Stimulated activated CD4-positive, alpha-beta T cell treated with anti-CD3 and anti-CD28 coated beads, Interleukin-15, amount 100 ng/mL, for 24 hours (primary cell): ENCODE measurements around the gene AGFG1.
"Not testable (repeated sequence)": the region's sequence is repeated elsewhere in the genome, so short reads cannot be mapped to it uniquely, and the experiment has no call there.

Source experiments
- DNase-seq: peaks from one replicate; pipeline ENCODE4 v3.0.0-alpha.2; 2020

Gene AGFG1

GRCh38 chr2:227503433-227504406, 31.8 kb downstream of the AGFG1 start:
- DNase-seq = no peak

- no peak for DNase-seq
Measured at GRCh38 chr2:227504700-227505099, 32.7 kb downstream of the AGFG1 start.

- no peak for DNase-seq
Measured at GRCh38 chr2:227506456-227506855, 34.5 kb downstream of the AGFG1 start.

GRCh38 chr2:227507963-227508362, 36.0 kb downstream of the AGFG1 start:
- DNase-seq = no peak

GRCh38 chr2:227509076-227509475, 37.1 kb downstream of the AGFG1 start:
- no peak for DNase-seq

GRCh38 chr2:227509824-227510619, 38.1 kb downstream of the AGFG1 start:
- no peak for DNase-seq

- DNase-seq = no peak
Measured at GRCh38 chr2:227510620-227510958, 38.6 kb downstream of the AGFG1 start.

GRCh38 chr2:227511239-227511930, 39.4 kb downstream of the AGFG1 start:
- no peak for DNase-seq

- DNase-seq = no peak
Measured at GRCh38 chr2:227511955-227512354, 40.0 kb downstream of the AGFG1 start.

- no peak for DNase-seq
Measured at GRCh38 chr2:227513113-227513512, 41.2 kb downstream of the AGFG1 start.

- no peak for DNase-seq
Measured at GRCh38 chr2:227515742-227516141, 43.8 kb downstream of the AGFG1 start.

GRCh38 chr2:227517724-227518123, 45.8 kb downstream of the AGFG1 start:
- DNase-seq = no peak

- DNase-seq = not testable (repeated sequence)
Measured at GRCh38 chr2:227518278-227518865, 46.4 kb downstream of the AGFG1 start.

GRCh38 chr2:227521178-227521577, 49.2 kb downstream of the AGFG1 start:
- not testable (repeated sequence) for DNase-seq

GRCh38 chr2:227524665-227525064, 52.7 kb downstream of the AGFG1 start:
- DNase-seq = no peak

GRCh38 chr2:227527351-227527750, 55.4 kb downstream of the AGFG1 start:
- no peak for DNase-seq

- DNase-seq = no peak
Measured at GRCh38 chr2:227528803-227529202, 56.8 kb downstream of the AGFG1 start.

- no peak for DNase-seq
Measured at GRCh38 chr2:227529871-227530270, 57.9 kb downstream of the AGFG1 start.

- DNase-seq = no peak
Measured at GRCh38 chr2:227534714-227535113, 62.8 kb downstream of the AGFG1 start.

GRCh38 chr2:227536445-227536844, 64.5 kb downstream of the AGFG1 start:
- DNase-seq = no peak

- DNase-seq = no peak
Measured at GRCh38 chr2:227539465-227539956, 67.6 kb downstream of the AGFG1 start.

- not testable (repeated sequence) for DNase-seq
Measured at GRCh38 chr2:227540352-227540751, 68.4 kb downstream of the AGFG1 start.

GRCh38 chr2:227545990-227546389, 74.0 kb downstream of the AGFG1 start:
- DNase-seq = peak; percentile 21
